ENCODE measurements around the gene NOC4L.

The NOC4L gene

GRCh38 chr12:132140501-132140900 lies 3.8 kb upstream of the NOC4L start:
- Histone ChIP-seq H3K79me2 (ENCODE audit: insufficient read depth, low read length) (peaks cover 22% of the 10 kb centered on the region), H3K27me3 (ENCODE audit: insufficient read depth, low read length) (no peaks in the 10 kb centered on the region), H3K4me2 (ENCODE audit: low read length) (no peak overlapping the region), H2AFZ (ENCODE audit: low read length) (no peak overlapping the region), H3K9ac (ENCODE audit: low read length) (no peak overlapping the region), H3K27ac (ENCODE audit: low read depth, low read length, poor library complexity, severe bottlenecking) (no peak overlapping the region), H3K4me3 (ENCODE audit: low read depth, low read length, poor library complexity, severe bottlenecking) (no peak overlapping the region), H3K36me3 (ENCODE audit: insufficient read depth, low read length) (peaks cover 46% of the 10 kb centered on the region), H3F3A (ENCODE audit: insufficient read depth, low read length) (peaks cover 3% of the 10 kb centered on the region; the same call in 1 of the 2 replicates), H3K9me3 (ENCODE audit: low read length) (no peaks in the 10 kb centered on the region), H4K20me1 (ENCODE audit: insufficient read depth, low read length) (no peaks in the 10 kb centered on the region), H3K4me1 (ENCODE audit: insufficient read depth, low read length, severe bottlenecking) (peaks cover 18% of the 10 kb centered on the region), H3K9me2 (ENCODE audit: low read depth, low read length) (no peaks in the 10 kb centered on the region)
- no peak for TF ChIP-seq CTCF (IDR thresholded peaks at IDR 0.05; ENCODE audit: low read length)
- no peak for TF ChIP-seq EZH2 (IDR thresholded peaks at IDR 0.05; ENCODE audit: borderline replicate concordance, low read length)

- Histone ChIP-seq H3K79me2 (ENCODE audit: insufficient read depth, low read length) (peaks cover 26% of the 10 kb centered on the region), H3K4me3 (ENCODE audit: low read depth, low read length, poor library complexity, severe bottlenecking) (no peak overlapping the region), H3K27me3 (ENCODE audit: insufficient read depth, low read length) (no peaks in the 10 kb centered on the region), H3K4me1 (ENCODE audit: insufficient read depth, low read length, severe bottlenecking) (peaks cover 21% of the 10 kb centered on the region), H3K9me2 (ENCODE audit: low read depth, low read length) (no peaks in the 10 kb centered on the region), H3K36me3 (ENCODE audit: insufficient read depth, low read length) (peaks cover 46% of the 10 kb centered on the region), H2AFZ (ENCODE audit: low read length) (no peak overlapping the region), H4K20me1 (ENCODE audit: insufficient read depth, low read length) (no peaks in the 10 kb centered on the region), H3K9me3 (ENCODE audit: low read length) (no peaks in the 10 kb centered on the region), H3K4me2 (ENCODE audit: low read length) (no peak overlapping the region), H3K27ac (ENCODE audit: low read depth, low read length, poor library complexity, severe bottlenecking) (no peak overlapping the region), H3F3A (ENCODE audit: insufficient read depth, low read length) (peaks cover 3% of the 10 kb centered on the region; the same call in 1 of the 2 replicates), H3K9ac (ENCODE audit: low read length) (no peak overlapping the region)
- TF ChIP-seq CTCF (IDR thresholded peaks at IDR 0.05; ENCODE audit: low read length) (no peak), EZH2 (IDR thresholded peaks at IDR 0.05; ENCODE audit: borderline replicate concordance, low read length) (no peak)
Observed at GRCh38 chr12:132140918-132141841, 3.1 kb upstream of the NOC4L start.

DNA sequence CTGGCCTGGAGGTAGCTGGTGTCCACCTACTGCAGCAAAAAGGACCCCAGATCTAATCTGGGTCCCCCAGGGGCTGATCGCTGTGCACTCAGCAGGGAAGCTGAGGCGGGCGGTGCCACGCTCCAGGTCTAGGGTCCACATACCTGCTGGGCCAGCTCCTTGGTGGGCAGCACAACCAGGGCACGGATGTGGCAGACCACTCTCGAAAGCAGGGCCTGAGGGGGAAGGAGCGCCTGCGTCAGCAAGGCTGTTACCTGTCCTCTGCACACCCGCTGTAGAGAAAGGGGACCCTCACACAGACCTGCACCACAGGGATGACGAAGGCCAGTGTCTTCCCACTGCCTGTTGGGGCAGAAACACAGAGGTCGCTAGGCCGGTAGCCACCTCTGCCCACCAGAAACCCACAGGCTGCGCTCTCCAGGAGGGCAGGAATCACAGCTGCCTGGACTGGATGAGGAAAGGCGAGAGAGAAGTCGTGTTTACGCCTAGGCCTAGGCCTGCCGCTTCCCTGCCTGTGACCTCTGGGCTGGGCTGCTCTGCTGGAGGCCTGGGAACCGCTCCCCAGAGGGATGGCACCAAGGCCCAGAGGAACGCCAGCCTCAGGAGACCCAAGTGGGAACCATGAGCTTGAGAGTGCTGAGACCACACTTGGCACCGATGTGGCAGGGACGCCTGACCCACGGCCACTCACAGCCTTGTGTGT lies 2.1 kb upstream of the NOC4L start:
- no peaks in the 10 kb centered on the region for H3K9me2 ChIP-seq (ENCODE audit: low read depth, low read length)
- H3K4me2 ChIP-seq (ENCODE audit: low read length): peak overlapping the region; percentile 98; the same call in 1 of the 2 replicates
- no peaks in the 10 kb centered on the region for H3K9me3 ChIP-seq (ENCODE audit: low read length)
- no peak overlapping the region for H3K27ac ChIP-seq (ENCODE audit: low read depth, low read length, poor library complexity, severe bottlenecking)
- no peaks in the 10 kb centered on the region for H4K20me1 ChIP-seq (ENCODE audit: insufficient read depth, low read length)
- H3K36me3 ChIP-seq (ENCODE audit: insufficient read depth, low read length): peaks cover 51% of the 10 kb centered on the region
- TF ChIP-seq EZH2 (IDR thresholded peaks at IDR 0.05; ENCODE audit: borderline replicate concordance, low read length) (no peak), CTCF (IDR thresholded peaks at IDR 0.05; ENCODE audit: low read length) (no peak)
- H3K79me2 ChIP-seq (ENCODE audit: insufficient read depth, low read length): peaks cover 30% of the 10 kb centered on the region
- H3K4me3 ChIP-seq (ENCODE audit: low read depth, low read length, poor library complexity, severe bottlenecking): peak overlapping the region; percentile 96
- H3K9ac ChIP-seq (ENCODE audit: low read length): peak overlapping the region; percentile 94; the same call in 1 of the 2 replicates
- H3K4me1 ChIP-seq (ENCODE audit: insufficient read depth, low read length, severe bottlenecking): peaks cover 21% of the 10 kb centered on the region
- no peaks in the 10 kb centered on the region for H3K27me3 ChIP-seq (ENCODE audit: insufficient read depth, low read length)
- no peak overlapping the region for H2AFZ ChIP-seq (ENCODE audit: low read length)
- H3F3A ChIP-seq (ENCODE audit: insufficient read depth, low read length): peaks cover 3% of the 10 kb centered on the region; the same call in 1 of the 2 replicates
